Vagina (tissue), 2 donors: ENCODE data around the gene VEZT.

Experiments used
- CTCF ChIP-seq, 3 experiments: fragments of 450-650 bp in 2 of 3; fragments of 200-600 bp in 1 of 3; sonication (generic) in 1 of 3; IDR thresholded peaks; one replicate each; pipeline ENCODE4 v1.5.1; 2017 to 2019; ENCODE audit warnings: antibody characterized with exemption in 3 of 3, mild to moderate bottlenecking in 2 of 3, moderate library complexity in 2 of 3
- POLR2A ChIP-seq, 2 donors: fragments of 450-650 bp; IDR thresholded peaks; one replicate each; pipeline ENCODE4 v1.6.1; 2017; ENCODE audit warnings: antibody characterized with exemption in 2 of 2, mild to moderate bottlenecking in 2 of 2, moderate library complexity in 2 of 2
- POLR2AphosphoS5 ChIP-seq, 2 donors: sonication (generic); formaldehyde crosslinking; IDR thresholded peaks; one replicate each; pipeline ENCODE4 v1.9.0; 2017; ENCODE audit warnings: antibody characterized with exemption in 2 of 2, mild to moderate bottlenecking in 2 of 2, low read depth in 1 of 2; ENCODE audit not compliant: insufficient read depth in 1 of 2

DNA sequence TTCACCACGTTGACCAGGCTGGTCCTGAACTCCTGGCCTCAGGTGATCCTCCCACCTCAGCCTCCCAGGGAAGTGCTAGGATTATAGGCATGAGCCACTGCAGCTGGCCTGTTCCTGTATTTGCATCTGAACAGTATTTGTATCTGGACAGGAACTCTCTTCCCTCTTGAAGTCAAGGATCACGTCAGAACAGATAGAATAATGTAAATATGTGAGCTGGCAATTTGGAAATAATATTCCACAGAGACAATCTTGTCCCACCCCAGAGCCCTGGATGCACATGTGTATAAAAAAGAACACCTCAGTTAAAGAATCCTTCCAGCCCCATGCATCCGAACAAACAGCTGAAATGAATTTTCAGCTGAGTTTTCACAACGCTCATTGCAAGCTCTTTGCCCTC is 118.3 kb downstream of the VEZT start:
- TF ChIP-seq CTCF (IDR thresholded peaks at IDR 0.05) (no peak), POLR2A (IDR thresholded peaks at IDR 0.05) (no peak), POLR2AphosphoS5 (IDR thresholded peaks at IDR 0.05; ENCODE audit: insufficient read depth in 1 of 2, low read depth in 1 of 2) (no peak)
